Thyroid gland (tissue), 4 donors: ENCODE measurements around the gene DDX56.

Experiments used
- POLR2A ChIP-seq, 2 donors: fragments of 450-650 bp; IDR thresholded peaks; one replicate each; pipeline ENCODE4 v1.6.1; 2017; ENCODE audit warnings: antibody characterized with exemption in 2 of 2, mild to moderate bottlenecking in 2 of 2, moderate library complexity in 1 of 2
- TF ChIP-seq, protein P1 (sequence below), 6 experiments: fragments of 200-600 bp in 3 of 6; fragments of 450-650 bp in 3 of 6; sonication (generic) in 3 of 6; IDR thresholded peaks; one replicate each; pipeline ENCODE4 v1.5.1; 2016 to 2019; ENCODE audit warnings: antibody characterized with exemption in 6 of 6, mild to moderate bottlenecking in 2 of 6, inconsistent platforms in 1 of 6, moderate library complexity in 1 of 6

- TF ChIP-seq, protein P1, sequence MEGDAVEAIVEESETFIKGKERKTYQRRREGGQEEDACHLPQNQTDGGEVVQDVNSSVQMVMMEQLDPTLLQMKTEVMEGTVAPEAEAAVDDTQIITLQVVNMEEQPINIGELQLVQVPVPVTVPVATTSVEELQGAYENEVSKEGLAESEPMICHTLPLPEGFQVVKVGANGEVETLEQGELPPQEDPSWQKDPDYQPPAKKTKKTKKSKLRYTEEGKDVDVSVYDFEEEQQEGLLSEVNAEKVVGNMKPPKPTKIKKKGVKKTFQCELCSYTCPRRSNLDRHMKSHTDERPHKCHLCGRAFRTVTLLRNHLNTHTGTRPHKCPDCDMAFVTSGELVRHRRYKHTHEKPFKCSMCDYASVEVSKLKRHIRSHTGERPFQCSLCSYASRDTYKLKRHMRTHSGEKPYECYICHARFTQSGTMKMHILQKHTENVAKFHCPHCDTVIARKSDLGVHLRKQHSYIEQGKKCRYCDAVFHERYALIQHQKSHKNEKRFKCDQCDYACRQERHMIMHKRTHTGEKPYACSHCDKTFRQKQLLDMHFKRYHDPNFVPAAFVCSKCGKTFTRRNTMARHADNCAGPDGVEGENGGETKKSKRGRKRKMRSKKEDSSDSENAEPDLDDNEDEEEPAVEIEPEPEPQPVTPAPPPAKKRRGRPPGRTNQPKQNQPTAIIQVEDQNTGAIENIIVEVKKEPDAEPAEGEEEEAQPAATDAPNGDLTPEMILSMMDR (IDR thresholded peaks at IDR 0.05) = peak; percentile 80 to 98 (median 87)
- no peak for TF ChIP-seq POLR2A (IDR thresholded peaks at IDR 0.05)
Measured at GRCh38 chr7:44565097-44565794, 8.5 kb downstream of the DDX56 start.
